Tibial nerve (tissue), 4 donors: ENCODE data around the gene CFAP20DC. TPM values are rescaled to one million over a fixed set of nuclear protein-coding genes. Genes with fewer than 3 reads are reported as not detected.

ENCODE experiments used
- DNase-seq, 2 donors: peaks; one replicate each; pipeline ENCODE4 v3.0.0-alpha.2; 2019; ENCODE audit warnings: low spot score in 2 of 2
- H3K27ac ChIP-seq, 4 donors: fragments of 200-600 bp; sonication (generic) in 3 of 4; one replicate each; pipeline ENCODE4 v1.5.1; 2017 to 2019; ENCODE audit warnings: mild to moderate bottlenecking in 1 of 4
- H3K27me3 ChIP-seq, 2 donors: fragments of 200-600 bp; sonication (generic) in 1 of 2; one replicate each; pipeline versions ENCODE4 v1.5.1 to v1.6.0; 2017 to 2019
- H3K36me3 ChIP-seq, 3 donors: fragments of 200-600 bp; sonication (generic); one replicate each; pipeline ENCODE4 v1.5.1; 2018 to 2019
- H3K4me1 ChIP-seq, 4 donors: fragments of 200-600 bp; sonication (generic) in 3 of 4; one replicate each; pipeline ENCODE4 v1.5.1; 2017 to 2019
- H3K4me3 ChIP-seq, 4 donors: fragments of 200-600 bp; sonication (generic) in 3 of 4; one replicate each; pipeline ENCODE4 v1.5.1; 2017 to 2019; ENCODE audit warnings: mild to moderate bottlenecking in 1 of 4, moderate library complexity in 1 of 4
- H3K9me3 ChIP-seq, 4 donors: fragments of 200-600 bp; sonication (generic) in 3 of 4; one replicate each; pipeline ENCODE4 v1.5.1; 2017 to 2019
- EP300 ChIP-seq, 2 donors: sonication (generic); formaldehyde crosslinking; IDR thresholded peaks; one replicate each; pipeline ENCODE4 v1.6.1; 2017; ENCODE audit warnings: antibody characterized with exemption in 2 of 2, mild to moderate bottlenecking in 1 of 2
- POLR2A ChIP-seq, 2 donors: fragments of 450-650 bp; IDR thresholded peaks; one replicate each; pipeline ENCODE4 v1.6.1; 2017; ENCODE audit warnings: antibody characterized with exemption in 2 of 2, mild to moderate bottlenecking in 2 of 2, moderate library complexity in 2 of 2
- WGBS, 2 donors: methylation state at CpG; one replicate each; pipeline ENCODE4 v1.1.5; 2018; 5-methylcytosine and 5-hydroxymethylcytosine counted together
- total RNA-seq, 4 donors: library from RNA; depleted of rRNA; stranded (reverse); fragments of >200 nt; gene quantifications; one replicate each; pipeline ENCODE4 v1.1.0, GENCODE V29; 2016
- TF ChIP-seq, protein P1 (sequence below), 5 experiments: fragments of 200-600 bp in 3 of 5; fragments of 450-650 bp in 2 of 5; sonication (generic) in 3 of 5; IDR thresholded peaks; one replicate each; pipeline ENCODE4 v1.5.1; 2016 to 2019; ENCODE audit warnings: antibody characterized with exemption in 5 of 5, mild to moderate bottlenecking in 3 of 5, moderate library complexity in 2 of 5

The CFAP20DC gene
- total RNA-seq, 4 donors from 2014 or later = 1.3 to 2.0 (median 1.7) TPM

DNA sequence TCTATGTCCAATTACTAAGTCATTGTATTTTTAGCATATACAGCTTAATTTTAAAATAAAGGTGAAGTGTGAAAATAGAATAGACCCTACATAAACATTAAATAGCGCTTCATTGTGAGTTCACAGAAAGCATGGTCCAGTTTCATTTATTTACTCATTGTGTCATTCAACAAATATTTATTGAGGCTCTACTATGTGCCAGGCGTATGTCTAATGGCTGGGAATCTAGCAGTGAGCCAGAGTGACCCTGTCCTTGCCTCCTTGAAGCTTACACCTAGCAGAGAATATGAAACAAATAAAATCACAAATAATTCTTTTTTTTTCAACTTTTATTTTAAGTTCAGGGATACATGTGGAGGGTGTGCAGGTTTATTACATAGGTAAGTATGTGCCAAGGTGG is 161.7 kb downstream of the CFAP20DC start:
- TF ChIP-seq POLR2A (IDR thresholded peaks at IDR 0.05) (no peak), EP300 (IDR thresholded peaks at IDR 0.05) (no peak)
- TF ChIP-seq, protein P1, sequence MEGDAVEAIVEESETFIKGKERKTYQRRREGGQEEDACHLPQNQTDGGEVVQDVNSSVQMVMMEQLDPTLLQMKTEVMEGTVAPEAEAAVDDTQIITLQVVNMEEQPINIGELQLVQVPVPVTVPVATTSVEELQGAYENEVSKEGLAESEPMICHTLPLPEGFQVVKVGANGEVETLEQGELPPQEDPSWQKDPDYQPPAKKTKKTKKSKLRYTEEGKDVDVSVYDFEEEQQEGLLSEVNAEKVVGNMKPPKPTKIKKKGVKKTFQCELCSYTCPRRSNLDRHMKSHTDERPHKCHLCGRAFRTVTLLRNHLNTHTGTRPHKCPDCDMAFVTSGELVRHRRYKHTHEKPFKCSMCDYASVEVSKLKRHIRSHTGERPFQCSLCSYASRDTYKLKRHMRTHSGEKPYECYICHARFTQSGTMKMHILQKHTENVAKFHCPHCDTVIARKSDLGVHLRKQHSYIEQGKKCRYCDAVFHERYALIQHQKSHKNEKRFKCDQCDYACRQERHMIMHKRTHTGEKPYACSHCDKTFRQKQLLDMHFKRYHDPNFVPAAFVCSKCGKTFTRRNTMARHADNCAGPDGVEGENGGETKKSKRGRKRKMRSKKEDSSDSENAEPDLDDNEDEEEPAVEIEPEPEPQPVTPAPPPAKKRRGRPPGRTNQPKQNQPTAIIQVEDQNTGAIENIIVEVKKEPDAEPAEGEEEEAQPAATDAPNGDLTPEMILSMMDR (IDR thresholded peaks at IDR 0.05) = no peak
- Histone ChIP-seq H3K9me3 (no peaks in the 10 kb centered on the region), H3K27me3 (no peaks in the 10 kb centered on the region), H3K4me1 (no peaks in the 10 kb centered on the region), H3K36me3 (no peaks in the 10 kb centered on the region), H3K27ac (no peak overlapping the region), H3K4me3 (no peak overlapping the region)
- no peak for DNase-seq
- 90 to 91% methylated on average over 2 of the region's 2 CpGs for WGBS, 2 donors

GRCh38 chr3:58884453-58884852 is 165.4 kb downstream of the CFAP20DC start:
- WGBS, 2 donors = 85% methylated on average over 5 of the region's 5 CpGs
- Histone ChIP-seq H3K27ac (no peak overlapping the region), H3K4me1 (no peaks in the 10 kb centered on the region), H3K4me3 (no peak overlapping the region), H3K27me3 (no peaks in the 10 kb centered on the region), H3K9me3 (no peaks in the 10 kb centered on the region), H3K36me3 (peaks cover 0 to 2% (median 0%) of the 10 kb centered on the region in 3 donors)
- TF ChIP-seq, protein P1 (IDR thresholded peaks at IDR 0.05) = no peak
- no peak for TF ChIP-seq EP300 (IDR thresholded peaks at IDR 0.05)
- TF ChIP-seq POLR2A (IDR thresholded peaks at IDR 0.05) = no peak
- DNase-seq = no peak

GRCh38 chr3:58880182-58880581 is 169.6 kb downstream of the CFAP20DC start:
- Histone ChIP-seq H3K27me3 (no peaks in the 10 kb centered on the region), H3K36me3 (peaks cover 0 to 2% (median 0%) of the 10 kb centered on the region in 3 donors), H3K4me3 (no peak overlapping the region), H3K27ac (no peak overlapping the region), H3K9me3 (no peaks in the 10 kb centered on the region), H3K4me1 (no peaks in the 10 kb centered on the region)
- 40 to 75% methylated on average over 1 of the region's 1 CpG for WGBS, 2 donors
- TF ChIP-seq, protein P1 (IDR thresholded peaks at IDR 0.05) = no peak
- TF ChIP-seq EP300 (IDR thresholded peaks at IDR 0.05) (no peak), POLR2A (IDR thresholded peaks at IDR 0.05) (no peak)
- DNase-seq = no peak

- H3K36me3 ChIP-seq = no peaks in the 10 kb centered on the region
- TF ChIP-seq POLR2A (IDR thresholded peaks at IDR 0.05) (no peak), EP300 (IDR thresholded peaks at IDR 0.05) (no peak)
- TF ChIP-seq, protein P1 (IDR thresholded peaks at IDR 0.05) = no peak
- H3K27me3 ChIP-seq = no peaks in the 10 kb centered on the region
- no peak for DNase-seq
- H3K4me1 ChIP-seq = no peaks in the 10 kb centered on the region
- H3K27ac ChIP-seq = no peak overlapping the region
- no peaks in the 10 kb centered on the region for H3K9me3 ChIP-seq
- 44 to 64% methylated on average over 2 of the region's 2 CpGs for WGBS, 2 donors
- H3K4me3 ChIP-seq = no peak overlapping the region
Observed at GRCh38 chr3:58874795-58875194, 175.0 kb downstream of the CFAP20DC start.

DNA sequence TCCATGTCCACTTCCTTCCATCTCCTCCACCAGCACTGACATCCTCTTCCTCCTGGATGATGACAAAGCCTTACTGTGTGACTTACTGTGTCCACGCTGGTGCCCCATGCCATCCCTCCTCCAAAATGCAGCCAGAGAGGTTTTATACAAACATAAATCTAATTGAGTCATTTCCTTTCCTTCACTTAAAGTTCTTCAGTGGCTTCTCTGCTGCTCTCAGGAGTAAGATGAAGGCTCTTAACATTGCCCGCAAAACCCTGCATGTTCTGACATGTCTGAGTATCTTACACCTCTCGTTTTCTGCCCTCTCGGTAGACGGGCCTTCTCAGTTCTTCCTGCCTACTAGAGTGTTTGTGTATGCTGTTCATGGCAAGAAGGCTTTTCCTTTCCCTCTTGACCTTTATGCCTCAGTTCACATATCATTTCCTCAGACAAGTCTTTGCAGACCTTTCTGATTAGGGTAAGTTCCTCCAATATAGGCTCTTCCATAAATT is 175.5 kb downstream of the CFAP20DC start:
- H3K4me3 ChIP-seq = no peak overlapping the region
- no peaks in the 10 kb centered on the region for H3K36me3 ChIP-seq
- WGBS, 2 donors = 72 to 78% methylated on average over 5 of the region's 5 CpGs
- DNase-seq = no peak
- H3K27ac ChIP-seq = no peak overlapping the region
- H3K27me3 ChIP-seq = no peaks in the 10 kb centered on the region
- no peaks in the 10 kb centered on the region for H3K9me3 ChIP-seq
- TF ChIP-seq POLR2A (IDR thresholded peaks at IDR 0.05) = no peak
- TF ChIP-seq EP300 (IDR thresholded peaks at IDR 0.05) = no peak
- TF ChIP-seq, protein P1 (IDR thresholded peaks at IDR 0.05) = no peak
- no peaks in the 10 kb centered on the region for H3K4me1 ChIP-seq
